KG1 (cell line): ENCODE data around the gene OSBP2.

ENCODE experiments used
- DNase-seq: peaks from one replicate; lab custom pipeline; 2025; lab: John Stamatoyannopoulos, UW

Gene OSBP2

DNA sequence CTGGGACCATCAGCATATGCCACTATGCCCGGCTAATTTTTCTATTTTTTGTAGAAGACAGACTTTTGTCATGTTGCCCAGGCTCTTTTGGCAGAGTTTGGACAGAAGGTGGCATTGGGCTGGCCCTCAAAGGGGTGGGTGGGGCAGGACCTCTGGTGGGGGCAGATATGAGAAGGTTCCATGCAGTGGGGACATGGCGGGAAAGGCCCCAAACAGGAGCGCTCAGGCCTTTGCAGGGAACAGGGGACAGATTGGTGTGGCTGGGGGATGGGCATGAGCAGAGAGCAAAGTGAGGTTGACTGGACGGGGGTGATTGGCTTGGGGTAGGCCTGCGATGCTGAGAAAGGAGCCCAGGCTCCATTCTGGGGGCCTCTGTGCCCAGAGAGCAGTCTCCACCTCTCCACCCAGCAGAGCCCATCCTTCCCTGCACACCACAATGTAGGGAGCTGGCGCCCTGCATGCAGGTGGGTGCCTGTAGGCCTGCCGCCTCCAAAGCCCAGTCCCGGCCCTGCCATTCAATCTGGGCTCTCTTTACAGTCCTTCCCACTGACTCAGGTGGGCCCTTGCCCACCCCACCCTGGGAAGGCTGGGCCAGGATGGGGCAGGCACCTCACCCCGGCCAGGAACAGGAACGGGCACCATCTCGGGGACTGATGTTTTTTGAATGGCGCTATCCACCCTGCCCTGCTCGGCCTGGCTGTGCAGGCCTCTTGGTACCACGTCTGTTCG, 175.2 kb downstream of the OSBP2 start:
- no peak for DNase-seq

DNA sequence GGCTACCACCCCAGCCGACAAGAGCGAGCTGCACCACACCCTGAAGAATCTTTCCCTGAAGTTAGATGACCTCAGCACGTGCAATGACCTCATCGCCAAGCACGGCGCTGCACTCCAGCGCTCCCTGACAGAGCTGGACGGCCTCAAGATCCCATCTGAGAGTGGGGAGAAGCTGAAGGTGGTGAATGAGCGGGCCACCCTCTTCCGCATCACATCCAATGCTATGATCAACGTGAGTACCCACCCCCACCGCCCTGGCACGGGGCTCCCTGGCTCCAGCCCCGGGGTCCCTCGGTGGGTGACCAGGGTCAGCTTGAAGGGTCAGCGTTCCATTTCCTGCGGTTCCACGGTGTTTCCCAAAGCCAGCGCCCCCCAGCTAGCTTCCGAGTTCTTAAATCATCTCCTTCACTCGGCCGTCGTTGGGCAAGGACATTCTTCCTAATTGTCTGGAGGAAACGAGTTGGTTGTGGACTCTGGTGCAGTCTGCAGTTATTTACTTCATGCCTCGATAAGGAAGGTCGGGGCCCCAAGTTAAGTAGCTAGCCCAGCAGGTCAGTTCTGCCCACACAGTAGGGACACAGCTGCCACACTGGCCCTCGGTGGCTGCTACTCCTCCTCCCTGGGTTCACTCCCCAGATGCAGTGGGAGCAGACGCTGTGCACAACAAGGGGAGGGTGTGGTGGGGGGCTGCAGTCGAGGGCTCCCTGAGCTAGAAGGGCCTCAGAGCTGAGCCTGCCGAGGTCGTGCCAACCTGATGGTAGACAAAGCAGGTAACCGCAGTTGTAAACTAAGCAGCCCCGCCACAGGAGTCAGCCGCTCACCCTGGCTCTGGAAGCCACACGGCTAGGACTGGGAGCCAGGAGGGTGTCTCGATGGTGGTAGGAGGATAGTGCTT, 176.0 kb downstream of the OSBP2 start:
- DNase-seq: no peak

DNA sequence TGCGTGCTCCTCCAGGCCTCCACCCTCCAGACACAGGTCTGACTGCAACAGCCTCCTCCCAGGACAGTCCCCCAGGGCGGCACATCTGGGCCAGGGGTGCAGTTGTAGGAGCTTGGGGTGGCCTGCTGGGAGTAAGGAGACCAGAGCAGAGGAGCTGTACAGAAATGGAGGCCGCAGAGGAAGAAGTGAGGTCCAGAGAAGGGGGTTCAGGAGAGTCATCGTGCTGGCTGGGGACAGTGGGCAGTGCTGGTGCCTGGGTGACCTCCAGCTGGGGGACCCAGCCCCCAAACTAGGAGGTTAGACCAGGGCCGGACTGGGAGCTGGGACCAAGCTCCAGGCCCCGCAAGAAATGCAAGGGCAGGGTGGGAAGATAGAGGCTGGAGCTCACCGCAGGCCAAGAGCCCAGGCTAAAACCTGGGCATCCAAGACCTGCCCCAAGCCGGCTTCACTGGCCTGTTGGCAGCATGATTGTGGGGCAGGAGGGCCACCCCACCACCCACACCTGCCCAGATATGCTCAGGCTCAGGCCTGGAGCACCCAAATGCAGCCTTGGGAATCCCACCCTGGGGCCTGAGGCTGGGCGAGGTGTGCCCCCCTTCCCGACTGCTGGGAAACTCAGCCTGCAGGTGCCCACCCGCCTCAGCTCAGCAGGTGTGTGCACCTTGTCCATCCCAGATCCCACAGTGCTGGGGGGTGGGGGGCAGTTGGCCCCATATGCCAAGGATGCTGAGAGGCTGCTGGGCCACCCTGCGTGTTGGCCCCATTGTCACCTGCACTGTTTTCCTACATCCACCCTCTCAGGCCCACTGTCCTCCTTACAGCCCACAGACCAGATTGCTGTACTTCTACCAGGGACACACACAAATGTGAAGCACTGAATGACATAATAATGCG, 177.0 kb downstream of the OSBP2 start:
- DNase-seq: no peak

DNA sequence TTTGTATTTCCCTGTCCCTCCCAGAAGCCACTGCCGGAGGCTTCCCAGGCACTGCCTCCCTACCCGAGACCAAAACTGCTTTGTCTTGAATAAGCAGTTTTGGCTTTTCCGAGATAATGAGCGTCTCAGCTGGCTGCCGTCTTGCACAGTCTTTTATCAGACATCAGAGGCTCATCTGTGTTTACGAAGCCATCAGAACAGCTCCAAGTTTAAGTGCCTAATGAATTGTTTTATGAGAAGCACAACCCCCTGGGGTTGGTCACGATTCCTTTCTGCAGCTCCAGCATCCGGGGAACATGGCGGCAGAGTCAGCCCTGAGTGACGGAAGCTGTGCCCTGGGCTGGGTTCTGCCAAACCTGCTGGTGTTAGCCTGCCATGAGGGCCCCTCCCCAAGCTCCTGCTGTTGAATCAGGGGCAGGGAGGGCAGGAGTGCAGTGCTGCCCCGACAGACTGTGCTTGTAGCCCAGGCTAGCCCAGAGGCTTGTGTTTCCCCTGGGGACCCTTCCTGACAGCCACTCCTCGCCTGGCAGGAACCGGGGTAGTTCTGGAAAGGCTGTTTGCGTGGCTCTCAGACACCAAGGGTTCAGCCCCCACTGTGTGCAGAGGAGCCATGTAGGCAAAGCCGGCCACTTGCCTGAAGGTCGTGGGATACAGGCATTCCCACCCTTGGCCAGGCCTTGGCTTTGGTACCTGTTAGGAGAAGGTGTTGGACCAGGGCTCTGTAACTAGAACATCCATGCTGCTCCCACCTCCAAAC, 177.8 kb downstream of the OSBP2 start:
- DNase-seq: no peak

DNA sequence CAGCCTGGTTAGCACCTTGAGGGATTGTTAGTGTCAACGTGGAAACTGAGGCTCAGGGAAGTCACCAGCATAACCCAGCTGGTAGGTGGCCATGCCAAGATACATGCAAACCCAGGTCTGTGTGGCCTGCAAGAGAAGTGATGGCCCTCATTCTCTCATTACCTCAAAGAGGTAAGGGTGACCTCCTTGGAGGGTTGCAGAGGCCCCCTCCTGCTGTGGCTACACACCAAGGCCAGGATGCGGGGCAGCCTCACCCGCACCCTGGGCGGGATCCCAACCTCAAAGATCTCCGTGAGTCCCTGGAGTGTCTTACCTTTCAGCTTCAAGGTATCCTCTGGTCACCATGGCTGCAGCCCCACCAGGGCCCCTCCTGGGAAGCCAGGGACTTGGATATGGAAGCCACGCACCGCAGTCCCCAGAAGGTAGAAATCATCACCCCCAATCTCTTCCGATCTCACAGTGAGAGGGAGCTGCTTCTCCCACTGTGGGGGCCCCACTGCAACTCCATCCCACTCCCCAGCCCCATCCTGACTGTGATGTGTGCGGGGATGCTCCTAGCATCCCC, 178.5 kb downstream of the OSBP2 start:
- no peak for DNase-seq

DNA sequence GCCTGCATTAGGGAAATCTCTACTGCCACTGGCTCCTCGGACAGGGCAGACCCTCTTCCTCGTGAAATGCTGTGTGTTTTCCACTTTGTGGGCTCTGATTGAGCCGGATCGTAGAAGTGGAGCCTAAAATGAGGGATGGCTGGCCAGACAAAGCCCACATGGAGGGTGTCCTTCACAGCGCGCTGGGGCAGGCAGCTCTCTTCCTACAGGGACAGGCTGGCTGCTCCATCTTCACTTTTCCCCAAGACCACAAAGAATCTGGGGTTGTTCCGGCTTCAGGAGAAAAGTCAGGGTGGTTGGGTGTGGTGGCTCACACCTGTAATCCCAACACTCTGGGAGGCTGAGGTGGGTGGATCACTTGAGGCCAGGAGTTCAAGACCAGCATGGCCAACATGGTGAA, 179.0 kb downstream of the OSBP2 start:
- no peak for DNase-seq

DNA sequence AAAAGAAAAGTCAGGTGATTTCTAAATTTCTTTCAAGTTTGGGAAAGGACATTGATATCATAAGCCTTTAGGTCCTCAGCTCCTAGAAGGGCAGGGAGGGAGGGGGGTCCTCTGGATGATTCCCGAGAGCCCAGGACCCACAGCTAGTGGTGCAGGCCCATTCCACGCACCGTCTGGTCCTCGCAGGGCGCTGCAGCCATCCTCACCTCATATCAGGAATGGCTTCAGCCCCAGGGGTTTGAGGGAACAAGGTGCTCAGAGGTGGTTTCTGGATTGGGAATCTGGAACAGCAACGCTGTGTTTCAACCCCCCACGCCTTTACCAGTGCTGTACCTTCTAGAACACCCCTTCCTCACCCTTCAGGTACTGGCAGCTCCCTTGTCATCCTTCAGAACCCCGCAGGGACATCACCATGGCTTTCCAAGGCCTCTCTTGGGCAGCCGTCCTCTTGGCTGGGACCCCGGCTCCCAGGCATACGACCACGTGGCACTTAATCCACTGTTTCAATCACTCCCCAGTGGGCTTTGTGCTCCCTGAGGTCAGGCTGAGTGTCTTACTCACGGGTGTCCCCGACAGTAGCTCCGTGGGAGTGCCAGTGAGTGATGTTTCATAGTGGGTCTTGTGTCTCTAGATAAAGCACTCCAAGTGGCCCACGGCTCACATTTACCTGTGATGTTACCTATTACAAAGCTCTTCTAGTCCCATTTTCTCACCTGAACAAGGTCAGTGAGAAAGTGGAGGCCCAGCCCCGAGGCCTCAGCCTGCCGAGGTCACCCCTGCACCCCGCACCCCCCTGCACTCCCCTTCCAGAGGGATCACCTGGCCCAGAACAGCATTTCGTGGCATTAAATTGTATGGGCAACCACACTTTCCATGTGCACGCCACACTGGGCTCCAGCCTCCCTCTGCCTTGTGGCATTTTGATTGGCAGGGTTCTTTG, 180.0 kb downstream of the OSBP2 start:
- no peak for DNase-seq

DNA sequence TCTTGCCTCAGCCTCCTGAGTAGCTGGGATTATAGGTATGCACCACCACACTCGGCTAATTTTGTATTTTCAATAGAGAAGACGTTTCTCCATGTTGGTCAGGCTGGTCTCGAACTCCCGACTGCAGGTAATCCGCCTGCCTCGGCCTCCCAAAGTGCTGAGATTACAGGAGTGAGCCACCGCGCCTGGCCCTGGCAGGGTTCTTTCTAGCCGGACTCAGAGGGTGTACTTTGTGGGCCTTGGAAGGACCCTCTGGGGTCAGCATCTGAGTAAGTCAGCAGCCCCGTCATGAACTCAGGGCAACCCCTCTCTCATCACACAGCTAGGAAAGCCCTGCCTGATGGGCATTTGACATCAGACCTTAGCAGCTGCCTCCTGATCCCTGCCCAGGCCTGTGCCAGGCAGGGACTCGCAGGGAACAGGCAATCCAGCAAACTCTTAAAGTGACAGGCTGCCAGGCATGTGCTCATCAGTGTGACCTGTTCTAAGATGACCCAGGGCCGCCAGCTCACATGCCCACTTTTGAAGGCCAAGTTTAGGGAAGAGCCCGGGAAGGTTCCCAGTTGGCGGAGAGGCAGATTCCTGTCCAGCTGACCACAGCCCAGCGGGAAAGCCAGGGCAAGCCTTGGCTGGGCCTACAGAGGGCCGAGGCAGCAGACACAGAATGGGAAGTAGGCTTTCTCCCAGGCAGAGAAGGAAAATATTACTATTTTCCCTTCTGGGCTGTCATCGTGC, 181.0 kb downstream of the OSBP2 start:
- DNase-seq: no peak

DNA sequence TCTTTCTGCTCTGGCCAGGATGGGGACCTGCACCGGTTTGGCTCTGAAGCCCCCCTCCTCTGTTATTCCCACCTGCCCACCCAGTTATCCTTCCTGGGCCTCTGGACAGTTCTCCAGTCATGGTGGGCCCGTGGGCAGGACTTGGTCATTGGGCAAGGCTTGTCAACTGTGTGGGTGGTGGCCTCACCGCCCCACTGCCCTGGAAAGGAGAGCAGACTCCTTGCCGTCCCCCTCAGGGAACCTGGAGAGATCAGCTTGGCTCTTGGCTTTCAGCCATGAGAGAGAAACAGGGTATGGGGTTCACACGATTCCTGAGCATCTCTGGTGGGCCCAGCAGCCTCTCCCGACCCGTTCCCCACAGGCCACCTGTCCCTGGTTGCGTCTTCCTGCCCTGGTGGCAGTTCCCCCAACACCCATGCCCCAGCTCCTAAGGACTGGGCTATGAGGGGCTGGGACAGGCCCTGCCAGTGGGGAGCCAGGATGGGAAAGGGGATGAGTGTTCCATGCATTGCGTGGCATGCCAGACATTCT, 181.6 kb downstream of the OSBP2 start:
- no peak for DNase-seq

DNA sequence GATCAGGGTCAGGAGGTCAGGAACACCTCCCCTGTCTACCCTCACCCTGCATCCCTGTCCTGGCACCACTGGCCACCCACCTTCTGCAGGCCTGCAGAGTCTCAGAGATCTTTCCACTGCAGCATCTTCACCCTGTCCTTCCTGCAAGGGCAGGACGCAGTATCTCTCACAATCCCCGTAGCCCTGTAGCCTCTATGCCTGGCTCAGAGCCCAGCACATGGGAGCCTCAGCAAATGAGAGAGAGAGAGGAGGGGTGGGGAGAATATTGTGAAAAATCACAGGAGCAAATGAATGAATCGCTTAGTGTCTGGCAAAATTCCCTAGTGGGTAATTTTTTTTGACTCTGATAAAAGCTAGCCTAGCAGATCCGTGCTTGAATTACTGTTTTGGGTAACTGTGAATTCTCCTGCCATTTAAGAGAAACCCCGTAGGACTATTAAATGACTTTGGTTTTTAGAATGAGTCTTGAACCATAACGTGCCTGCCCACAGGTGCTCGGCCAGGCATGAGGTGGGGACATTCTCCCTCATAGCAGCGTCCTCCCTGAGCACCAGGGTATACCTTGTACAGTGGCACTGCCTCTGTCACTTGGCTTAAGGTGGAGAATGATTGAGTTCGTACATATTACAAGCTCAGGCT, 182.4 kb downstream of the OSBP2 start:
- no peak for DNase-seq

DNA sequence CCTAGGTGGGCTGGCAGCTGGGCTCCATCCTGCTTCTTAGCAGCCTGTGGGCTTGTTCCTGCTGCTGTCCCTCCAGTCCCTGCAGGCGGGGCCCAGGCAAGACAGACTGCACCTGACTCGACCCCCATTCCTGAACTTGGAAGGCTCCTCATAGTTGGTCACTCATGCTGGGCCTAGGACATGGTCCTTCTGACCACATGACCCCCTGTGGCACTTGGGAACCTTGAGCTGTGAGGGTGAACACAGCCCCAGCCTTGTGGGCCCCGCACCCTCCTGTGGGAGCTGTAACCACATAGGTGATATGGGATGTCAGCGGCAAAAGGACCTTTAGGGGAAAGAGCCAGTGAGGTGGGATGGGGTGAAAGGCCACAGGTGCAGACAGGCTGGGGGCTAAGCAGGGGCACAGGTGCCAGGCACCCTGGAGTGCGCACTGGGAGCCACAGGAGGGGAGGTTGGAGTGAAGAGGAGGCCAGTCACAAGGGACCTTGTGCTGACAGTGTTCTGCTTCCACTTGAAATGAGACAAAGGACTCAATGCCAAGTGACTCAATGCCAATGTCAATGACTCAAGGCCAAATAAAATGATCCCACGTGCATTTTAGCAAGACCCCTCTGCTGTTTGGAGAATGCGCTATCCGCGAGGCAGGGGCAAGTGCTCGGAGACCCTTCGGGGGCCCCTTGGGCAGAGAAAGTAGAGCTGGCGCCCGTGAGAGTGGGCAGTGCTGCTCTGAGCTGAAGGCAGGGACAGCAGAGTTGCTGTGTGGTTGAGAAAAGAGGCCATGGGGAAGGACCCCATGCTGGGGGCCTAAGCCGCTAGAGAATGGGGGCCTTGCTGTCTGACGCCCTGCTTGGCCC, 183.2 kb downstream of the OSBP2 start:
- no peak for DNase-seq

DNA sequence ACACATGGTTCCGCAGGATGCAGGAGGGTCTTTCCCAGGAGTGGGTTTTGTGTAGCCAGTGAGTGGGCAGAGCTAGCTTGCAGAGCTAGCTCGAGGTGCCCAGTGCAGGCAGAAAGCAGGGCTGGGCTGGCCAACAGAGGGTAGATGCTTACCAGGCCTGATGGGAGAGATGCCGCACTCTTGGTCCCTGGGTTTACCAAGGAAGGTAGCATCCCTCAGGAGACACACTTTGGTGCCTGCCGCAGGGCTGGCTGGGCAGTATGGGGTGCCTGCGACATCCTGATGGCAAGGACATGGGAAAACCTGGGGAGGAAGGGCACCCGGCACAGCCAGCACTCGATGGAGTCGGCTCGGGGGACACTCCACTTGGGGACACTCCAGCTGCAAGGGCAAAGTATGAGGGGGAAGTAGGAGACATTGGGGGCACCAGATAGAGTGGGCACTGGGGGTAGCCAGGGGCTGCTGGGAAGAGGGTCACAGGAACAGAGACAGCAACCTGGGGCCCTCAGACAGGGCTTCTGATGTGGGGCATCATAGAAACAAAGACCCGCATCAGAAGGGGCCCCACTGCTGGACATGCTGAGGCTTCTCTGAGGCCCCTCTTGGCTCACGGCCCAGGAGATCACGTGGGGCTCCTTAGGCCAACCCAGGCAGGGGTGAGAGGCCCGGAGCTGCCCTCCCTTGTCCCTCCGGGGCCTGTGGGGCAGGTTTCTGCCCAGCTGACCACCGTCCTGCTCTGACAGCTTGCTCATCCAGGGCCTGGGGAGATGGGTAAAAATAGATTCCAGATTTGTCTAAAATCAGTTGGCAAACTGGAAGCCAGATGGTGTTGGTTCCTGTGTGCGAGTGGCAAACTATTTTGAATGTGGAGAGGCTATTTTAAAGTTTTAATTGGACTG, 184.1 kb downstream of the OSBP2 start:
- DNase-seq: no peak

DNA sequence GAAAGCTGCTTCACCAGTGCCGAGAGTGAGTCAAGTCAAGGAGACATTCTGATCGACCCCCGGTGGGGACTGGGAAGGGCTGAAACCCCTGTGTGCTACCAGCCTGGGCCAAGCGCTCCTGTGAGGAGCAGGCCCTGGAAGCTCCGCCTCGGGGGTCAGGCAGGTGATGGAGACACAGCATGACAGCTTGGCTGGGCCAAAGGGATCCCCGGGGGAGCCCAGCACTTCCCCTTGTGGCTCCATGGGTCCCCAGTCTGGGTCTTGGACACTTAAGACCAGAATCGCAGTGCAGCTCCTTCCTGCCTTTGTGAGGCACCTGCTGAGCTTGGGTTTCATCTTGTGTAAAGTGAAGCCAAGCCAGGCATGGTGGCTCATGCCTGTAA, 184.7 kb downstream of the OSBP2 start:
- no peak for DNase-seq

DNA sequence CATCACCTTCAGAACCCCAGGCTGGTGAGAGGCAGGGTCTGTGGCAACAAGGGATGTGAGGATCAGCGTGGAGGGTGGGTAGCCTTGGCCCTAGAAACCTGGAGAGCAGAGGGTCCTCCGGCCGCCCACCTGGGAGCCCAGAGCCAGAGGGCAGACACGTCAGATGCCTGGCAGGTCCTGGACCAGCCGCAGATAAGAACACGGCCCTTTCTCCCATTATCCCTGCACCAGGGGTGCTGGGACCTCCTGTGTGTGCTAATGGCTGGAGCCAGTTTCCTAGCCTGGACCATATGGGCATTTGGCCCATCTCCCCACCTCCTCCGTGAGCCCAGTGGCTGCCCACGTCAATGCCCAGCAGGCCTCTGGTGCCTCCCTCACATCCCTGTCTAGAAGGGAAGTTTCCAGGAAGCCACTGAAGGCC, 185.5 kb downstream of the OSBP2 start:
- no peak for DNase-seq

DNA sequence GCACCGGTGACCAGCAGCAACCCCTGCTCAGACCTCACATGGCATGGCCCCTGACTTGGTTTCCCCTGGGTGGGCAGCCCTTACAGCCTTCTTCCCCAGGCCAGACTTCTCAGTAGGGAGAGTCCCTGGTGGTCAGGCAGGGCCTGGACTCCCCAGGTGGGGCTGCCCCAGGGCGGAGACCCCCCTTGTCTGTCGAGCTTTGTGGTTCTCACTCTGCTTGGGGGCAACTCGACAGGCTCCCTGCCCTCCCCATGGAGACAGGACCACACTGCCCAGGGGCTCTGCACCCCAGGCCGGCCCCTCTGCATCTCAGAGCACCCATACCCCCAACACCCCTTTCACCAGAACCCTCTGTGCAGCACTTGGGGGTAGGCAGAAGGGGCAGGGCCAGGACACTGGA, 186.2 kb downstream of the OSBP2 start:
- no peak for DNase-seq

DNA sequence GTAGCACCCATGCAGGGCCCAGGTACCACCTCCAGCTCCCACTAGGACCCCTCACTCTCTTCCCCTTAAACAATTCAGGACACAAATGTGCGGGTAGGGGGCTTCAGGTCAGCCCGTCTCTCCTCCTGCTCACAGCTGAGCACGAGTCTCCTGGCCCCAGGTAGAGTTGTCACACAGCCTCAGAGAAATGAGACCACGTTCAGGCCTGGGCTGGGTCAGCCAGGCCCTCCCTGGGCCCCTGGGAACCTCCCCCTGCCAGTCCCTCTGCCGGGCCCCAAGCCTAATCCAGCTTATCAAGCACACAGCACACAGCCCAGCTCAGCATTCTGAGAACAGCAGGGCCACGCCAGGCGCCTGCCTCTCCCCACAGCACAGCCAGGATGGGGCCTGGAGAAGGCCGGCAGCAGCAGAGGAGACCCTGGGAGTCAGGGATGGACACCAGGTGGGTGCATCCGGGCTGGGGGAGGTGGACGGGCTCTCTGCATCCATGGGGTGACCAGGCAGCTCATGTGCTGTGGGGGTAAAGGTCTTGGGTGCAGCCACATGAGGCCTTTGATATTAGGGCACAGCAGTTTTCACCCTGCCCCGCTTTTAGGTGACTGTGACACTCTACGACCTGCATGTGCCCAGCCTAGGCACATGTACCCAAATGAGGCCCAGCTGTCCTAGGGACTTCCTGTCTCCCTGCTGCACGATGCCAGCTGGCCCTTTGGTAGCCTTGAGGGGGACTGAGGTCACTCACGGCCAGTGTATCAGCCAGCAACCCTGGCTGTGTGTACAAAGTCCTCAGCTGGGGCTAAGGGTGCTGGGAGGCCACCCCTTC, 186.9 kb downstream of the OSBP2 start:
- DNase-seq: no peak
